HL-60 (cell line): ENCODE measurements around the gene GID4.

Experiments used
- DNase-seq, 2 experiments: peaks; one replicate each; pipeline ENCODE4 v3.0.0-alpha.2; 2010 to 2020; ENCODE audit warnings: low read depth in 1 of 2, low spot score in 1 of 2
- H3K27ac ChIP-seq: fragments of 250-450 bp; sonication (Bioruptor Pico); replicated peaks from 2 replicates; pipeline ENCODE4 v1.5.1; 2020; ENCODE audit warnings: mild to moderate bottlenecking, moderate library complexity
- H3K27me3 ChIP-seq: fragments of 250-450 bp; sonication (Bioruptor Pico); 2 replicates; pipeline ENCODE4 v1.5.1; 2021; ENCODE audit warnings: mild to moderate bottlenecking, moderate library complexity; ENCODE audit not compliant: insufficient read depth, poor library complexity, severe bottlenecking
- H3K4me3 ChIP-seq: replicated peaks from 2 replicates; pipeline ENCODE4 v1.5.1; 2011; ENCODE audit warnings: mild to moderate bottlenecking, control low read depth, low read length; ENCODE audit not compliant: insufficient read depth
- CTCF ChIP-seq: IDR thresholded peaks from one replicate; pipeline ENCODE4 v1.5.1; 2011; ENCODE audit warnings: low read length, control low read depth, inconsistent platforms; ENCODE audit not compliant: insufficient read depth
- GABPA ChIP-seq: IDR thresholded peaks from 2 replicates; pipeline ENCODE4 v1.6.1; 2012; ENCODE audit warnings: low read depth
- POLR2AphosphoS5 ChIP-seq: IDR thresholded peaks from 2 replicates; pipeline ENCODE4 v1.6.1; 2012; ENCODE audit warnings: low read depth
- SPI1 ChIP-seq: IDR thresholded peaks from 2 replicates; pipeline ENCODE4 v1.6.1; 2012; ENCODE audit warnings: low read depth, mild to moderate bottlenecking, borderline replicate concordance
- TF ChIP-seq, protein P1 (sequence below): IDR thresholded peaks from 2 replicates; pipeline ENCODE4 v1.6.1; 2012; ENCODE audit warnings: low read depth; ENCODE audit not compliant: insufficient replicate concordance

Gene GID4

GRCh38 chr17:18079543-18079942 lies 40.3 kb downstream of the GID4 start:
- Histone ChIP-seq H3K4me3 (no peak overlapping the region), H3K27me3 (no peaks in the 10 kb centered on the region), H3K27ac (no peak overlapping the region)
- DNase-seq, result no peak
- TF ChIP-seq POLR2AphosphoS5, result no peak
- TF ChIP-seq SPI1, result no peak
- TF ChIP-seq, protein P1, sequence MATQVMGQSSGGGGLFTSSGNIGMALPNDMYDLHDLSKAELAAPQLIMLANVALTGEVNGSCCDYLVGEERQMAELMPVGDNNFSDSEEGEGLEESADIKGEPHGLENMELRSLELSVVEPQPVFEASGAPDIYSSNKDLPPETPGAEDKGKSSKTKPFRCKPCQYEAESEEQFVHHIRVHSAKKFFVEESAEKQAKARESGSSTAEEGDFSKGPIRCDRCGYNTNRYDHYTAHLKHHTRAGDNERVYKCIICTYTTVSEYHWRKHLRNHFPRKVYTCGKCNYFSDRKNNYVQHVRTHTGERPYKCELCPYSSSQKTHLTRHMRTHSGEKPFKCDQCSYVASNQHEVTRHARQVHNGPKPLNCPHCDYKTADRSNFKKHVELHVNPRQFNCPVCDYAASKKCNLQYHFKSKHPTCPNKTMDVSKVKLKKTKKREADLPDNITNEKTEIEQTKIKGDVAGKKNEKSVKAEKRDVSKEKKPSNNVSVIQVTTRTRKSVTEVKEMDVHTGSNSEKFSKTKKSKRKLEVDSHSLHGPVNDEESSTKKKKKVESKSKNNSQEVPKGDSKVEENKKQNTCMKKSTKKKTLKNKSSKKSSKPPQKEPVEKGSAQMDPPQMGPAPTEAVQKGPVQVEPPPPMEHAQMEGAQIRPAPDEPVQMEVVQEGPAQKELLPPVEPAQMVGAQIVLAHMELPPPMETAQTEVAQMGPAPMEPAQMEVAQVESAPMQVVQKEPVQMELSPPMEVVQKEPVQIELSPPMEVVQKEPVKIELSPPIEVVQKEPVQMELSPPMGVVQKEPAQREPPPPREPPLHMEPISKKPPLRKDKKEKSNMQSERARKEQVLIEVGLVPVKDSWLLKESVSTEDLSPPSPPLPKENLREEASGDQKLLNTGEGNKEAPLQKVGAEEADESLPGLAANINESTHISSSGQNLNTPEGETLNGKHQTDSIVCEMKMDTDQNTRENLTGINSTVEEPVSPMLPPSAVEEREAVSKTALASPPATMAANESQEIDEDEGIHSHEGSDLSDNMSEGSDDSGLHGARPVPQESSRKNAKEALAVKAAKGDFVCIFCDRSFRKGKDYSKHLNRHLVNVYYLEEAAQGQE, result no peak

DNA sequence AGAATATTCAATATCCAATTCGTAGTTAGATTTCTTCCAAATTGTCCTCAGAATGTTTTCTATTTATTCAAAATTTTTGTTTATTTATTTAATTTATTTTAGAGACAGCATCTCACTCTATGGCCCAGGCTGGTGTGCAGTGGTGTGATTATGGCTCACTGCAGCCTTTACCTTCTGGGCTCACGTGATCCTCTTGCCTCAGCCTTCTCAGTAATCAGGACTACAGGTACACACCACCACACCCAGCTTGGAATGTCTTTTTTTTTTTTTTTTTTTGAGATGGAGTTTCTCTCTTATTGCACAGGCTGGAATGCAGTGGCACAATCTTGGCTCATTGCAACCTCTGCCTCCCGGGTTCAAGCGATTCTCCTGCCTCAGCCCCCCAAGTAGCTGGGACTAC lies 45.0 kb downstream of the GID4 start:
- H3K27ac ChIP-seq, result no peak overlapping the region
- no peaks in the 10 kb centered on the region for H3K27me3 ChIP-seq
- no peak for DNase-seq
- no peak for TF ChIP-seq CTCF
- no peak for TF ChIP-seq SPI1
- H3K4me3 ChIP-seq, result no peak overlapping the region

DNA sequence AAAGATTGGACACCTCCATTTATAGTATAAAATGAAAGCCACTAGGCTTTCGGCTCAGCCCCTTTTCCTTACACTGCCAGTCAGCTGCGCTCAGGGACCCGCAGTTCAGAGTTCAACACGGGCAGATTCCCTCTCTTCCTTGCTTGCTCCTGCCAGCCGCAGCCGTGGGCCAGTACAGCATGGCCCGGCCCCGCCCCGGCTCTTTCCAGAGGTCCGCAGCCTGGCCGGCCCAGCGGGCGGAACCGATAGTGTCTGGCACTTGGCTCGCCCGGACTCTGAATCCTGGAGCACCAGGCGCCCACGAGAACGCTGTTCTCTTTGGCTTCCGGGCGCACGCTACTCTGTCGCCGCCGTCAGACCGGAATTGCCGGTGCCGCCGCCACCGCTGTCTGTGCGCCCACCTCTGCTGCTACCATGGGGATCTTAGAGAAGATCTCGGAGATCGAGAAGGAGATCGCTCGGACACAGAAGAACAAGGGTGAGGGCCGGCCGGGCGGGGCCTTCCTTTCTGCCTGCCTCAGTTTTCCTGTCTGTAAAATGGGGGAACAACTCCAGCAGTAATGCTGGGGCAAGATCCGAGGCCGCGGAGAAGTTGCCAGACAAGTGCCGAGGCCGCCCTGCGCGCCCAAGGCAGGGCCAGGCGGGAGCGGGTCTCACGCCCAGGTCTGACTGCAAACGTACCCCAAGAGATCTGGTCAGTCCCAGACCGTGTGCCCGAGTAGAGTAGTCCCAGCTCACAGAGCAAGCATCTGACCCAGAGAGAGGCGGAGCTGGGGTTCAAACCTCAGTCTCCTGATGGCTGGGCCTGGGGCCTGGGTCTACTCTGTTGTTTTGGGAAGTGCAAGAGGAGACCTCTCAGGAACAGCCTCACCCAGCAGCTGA lies 48.6 kb downstream of the GID4 start, which contains the start of gene DRG2:
DRG2 (plus strand) TSS at position 339 of the 882 bp plus-strand sequence; CDS start at position 415, 76 bp downstream.
- H3K4me3 ChIP-seq, result peak within 1 kb of the TSS; percentile 82
- TF ChIP-seq POLR2AphosphoS5 (no peak), GABPA (peak; percentile 90)
- TF ChIP-seq, protein P1, result peak; percentile 65
- DNase-seq, result peak; percentile 63 to 76
- no peaks in the 10 kb centered on the region for H3K27me3 ChIP-seq
- H3K27ac ChIP-seq, result peak within 1 kb of the TSS; percentile 74

- H3K27ac ChIP-seq, result no peak overlapping the region
- TF ChIP-seq POLR2AphosphoS5, result no peak
- TF ChIP-seq, protein P1, result no peak
- no peak overlapping the region for H3K4me3 ChIP-seq
- no peak for DNase-seq
- H3K27me3 ChIP-seq, result no peaks in the 10 kb centered on the region
Measured at GRCh38 chr17:18089613-18090012, 50.4 kb downstream of the GID4 start.
